Measurements from ENCODE around the gene CELF4.

The CELF4 gene

DNA sequence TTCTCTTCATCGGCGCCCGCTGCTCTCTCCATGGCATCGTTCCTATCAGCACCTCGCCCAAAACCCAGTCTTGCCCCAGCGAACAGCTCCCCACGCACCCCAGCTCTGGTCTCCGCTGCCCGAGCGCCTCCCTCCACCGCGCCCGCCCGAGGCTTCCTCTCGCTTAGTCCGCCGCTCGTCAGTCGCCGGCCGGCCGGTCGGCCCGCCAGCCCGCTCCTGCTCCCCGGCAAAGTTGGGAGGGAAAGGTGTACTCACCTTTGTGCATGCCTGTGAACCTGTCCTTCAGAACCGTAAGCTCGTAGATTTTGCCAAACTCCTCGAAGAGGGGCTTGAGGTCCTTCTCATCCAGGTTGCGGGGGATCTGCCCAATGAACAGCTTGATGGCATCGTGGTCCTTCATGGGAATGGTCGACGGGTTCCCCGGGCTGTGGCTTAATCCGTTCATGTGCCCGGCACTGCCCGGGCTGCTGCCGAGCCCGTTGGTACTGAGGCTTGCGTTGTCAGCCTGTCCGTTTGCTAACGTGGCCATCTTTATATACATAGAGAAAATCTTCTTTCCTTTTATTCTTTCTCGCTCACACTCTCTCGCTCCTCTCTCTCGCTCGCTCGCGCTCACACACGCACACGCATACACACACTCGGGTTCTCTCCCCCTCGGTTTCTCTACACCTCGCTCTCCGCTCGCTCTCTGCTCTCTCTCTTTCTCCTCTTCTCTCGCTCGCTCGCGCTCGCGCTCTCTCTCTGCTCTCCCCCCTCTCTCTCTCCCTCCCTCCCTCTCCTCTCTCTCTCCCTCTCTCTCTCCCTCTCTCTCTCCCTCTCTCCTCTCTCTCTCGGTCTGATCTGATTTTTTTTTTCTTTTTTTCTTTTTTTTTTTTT, at the start of gene CELF4:
CELF4 (minus strand) TSS at position 698 of the 876 bp plus-strand sequence.
- DNase-seq (ENCODE audit: low read depth in 2 of 2) = no peak

DNA sequence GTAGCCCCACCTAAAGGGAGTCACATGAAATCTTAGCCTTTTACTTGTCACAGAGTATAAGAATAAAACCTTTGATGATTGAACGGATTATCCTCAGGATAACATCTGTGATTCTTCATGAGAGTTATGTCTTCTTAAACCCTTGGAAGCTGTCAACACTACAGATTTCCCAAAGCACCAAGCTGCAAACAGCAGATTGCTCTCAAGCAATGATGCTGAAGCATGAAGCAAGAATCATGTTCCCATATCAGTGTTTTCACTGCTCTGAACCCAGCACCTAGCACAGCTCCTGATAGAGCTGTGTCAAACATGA, 47.6 kb upstream of the CELF4 start:
- DNase-seq (ENCODE audit: low read depth in 2 of 2) = no peak

DNA sequence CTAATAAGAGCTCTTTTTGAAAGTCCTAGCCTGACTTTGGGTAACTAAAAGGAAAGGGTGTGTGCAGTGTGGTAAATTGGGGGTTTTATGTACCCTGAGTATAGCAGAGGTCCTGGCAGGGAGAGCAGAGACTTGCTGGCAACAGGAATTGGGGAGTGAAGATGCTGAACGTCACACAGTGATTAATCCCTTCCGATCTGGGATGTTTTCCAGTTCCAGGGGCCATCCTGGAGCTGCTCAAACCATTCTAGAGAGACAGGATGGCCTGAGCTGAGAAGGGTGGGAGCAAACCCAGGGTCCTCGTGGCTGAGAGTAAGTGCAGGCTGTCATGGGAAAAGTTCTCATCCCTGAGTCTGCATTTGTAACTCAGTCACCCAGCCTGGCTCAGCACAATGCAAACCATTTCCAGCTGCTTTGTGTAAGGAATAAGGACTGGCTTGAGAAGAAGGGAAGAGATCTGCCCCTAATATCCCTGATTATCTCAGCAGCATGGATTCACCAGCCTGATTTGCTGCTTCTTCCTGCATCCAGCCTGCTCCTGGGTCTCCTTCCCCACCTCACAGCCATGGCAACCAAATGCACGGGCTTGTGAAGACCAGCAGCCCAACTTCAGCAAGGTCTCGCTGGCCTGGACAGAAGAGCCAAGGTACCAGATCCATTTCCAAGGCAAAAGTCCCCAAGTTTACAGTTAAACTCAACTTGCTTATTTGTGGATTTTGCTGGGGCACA, 47.1 kb upstream of the CELF4 start:
- DNase-seq (ENCODE audit: low read depth in 2 of 2) = no peak

DNA sequence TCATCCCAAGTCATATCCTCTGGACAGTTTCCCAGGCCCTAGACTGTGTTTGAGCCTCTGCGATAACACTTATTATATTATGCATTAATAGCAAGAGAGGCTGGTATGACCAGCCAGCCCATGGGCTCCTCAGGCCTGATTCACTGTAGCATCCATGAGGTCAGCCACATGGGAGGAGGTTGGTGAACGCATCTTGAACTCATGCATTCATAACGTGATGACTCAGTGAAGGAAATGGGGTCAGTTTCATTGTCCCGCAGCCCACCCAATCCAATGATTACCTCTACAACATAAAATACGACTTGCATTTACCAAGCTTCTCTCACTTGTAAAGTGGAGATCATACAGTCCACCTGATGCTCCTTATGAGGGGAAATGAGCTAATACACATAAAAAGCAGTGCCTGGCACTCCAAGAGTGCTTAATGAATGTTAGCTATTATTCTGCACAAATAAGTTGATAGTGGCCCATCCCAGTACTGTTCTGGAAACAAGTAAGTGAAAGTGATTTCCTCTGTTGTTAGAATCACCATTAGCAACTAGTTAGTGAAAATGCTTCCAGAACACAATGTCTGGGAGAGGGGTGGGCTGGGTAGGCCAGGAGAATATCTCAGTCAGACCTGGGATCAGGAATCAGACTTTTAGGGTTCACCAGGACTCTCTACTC, 46.1 kb upstream of the CELF4 start:
- DNase-seq (ENCODE audit: low read depth in 2 of 2) = no peak

DNA sequence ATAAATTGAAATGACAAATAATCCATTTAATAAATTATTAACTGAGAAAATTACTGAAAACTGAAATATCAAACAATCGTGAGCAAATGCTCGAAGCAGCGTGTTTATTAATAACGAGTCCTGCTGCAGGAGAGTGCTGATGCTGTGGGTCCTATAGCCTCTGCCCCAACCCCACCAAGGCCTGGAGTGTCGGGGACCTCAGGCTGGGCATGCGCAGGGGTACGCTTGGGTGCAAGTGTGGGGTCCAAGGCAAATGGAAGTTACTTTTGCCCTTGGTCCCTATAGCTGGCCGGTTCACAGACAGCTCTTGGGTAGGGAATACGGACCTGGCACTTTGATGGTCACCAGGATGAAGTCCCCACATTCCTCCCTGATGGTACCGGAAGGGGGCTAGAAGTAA, 43.3 kb upstream of the CELF4 start:
- no peak for DNase-seq (ENCODE audit: low read depth in 2 of 2)

DNA sequence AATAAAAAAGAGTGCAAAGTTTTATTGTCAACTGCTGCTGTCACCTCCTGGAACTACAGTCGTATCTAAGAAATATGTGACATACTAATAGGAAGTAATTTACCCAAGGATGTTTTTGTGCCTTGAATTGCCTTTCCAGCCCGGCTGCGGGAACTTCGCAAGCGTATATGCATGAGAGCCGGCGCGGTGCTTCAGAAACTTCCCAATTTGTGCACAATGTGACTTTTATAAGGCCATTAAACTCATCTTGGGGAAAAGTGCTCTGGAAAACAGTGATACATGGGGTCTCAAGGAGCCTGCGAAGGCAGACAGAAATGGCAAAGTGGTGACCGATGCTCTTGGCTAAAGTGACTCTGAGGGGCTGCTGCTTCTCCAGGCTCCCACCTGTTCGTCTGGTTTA, 41.7 kb upstream of the CELF4 start:
- no peak for DNase-seq (ENCODE audit: low read depth in 2 of 2)

DNA sequence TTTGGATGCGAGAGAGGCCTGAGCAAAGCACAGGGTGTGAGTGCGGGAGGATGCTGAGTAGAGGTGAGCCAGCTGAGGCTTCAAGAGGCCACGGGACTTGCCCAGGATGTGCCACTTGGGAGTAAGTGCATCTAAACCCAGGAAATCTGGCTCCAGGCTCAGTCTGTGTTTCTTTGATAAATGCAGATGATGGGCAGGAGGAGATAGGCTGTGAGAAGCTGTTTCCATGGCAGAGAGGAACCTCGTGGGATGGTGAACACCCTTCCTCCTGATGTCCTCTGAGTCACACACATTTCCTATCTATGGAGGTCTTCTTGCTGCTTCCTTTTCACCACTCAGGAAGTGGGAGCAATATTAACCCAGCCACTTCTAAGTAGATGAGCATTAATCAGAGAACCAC, 38.4 kb upstream of the CELF4 start:
- DNase-seq (ENCODE audit: low read depth in 2 of 2) = no peak

DNA sequence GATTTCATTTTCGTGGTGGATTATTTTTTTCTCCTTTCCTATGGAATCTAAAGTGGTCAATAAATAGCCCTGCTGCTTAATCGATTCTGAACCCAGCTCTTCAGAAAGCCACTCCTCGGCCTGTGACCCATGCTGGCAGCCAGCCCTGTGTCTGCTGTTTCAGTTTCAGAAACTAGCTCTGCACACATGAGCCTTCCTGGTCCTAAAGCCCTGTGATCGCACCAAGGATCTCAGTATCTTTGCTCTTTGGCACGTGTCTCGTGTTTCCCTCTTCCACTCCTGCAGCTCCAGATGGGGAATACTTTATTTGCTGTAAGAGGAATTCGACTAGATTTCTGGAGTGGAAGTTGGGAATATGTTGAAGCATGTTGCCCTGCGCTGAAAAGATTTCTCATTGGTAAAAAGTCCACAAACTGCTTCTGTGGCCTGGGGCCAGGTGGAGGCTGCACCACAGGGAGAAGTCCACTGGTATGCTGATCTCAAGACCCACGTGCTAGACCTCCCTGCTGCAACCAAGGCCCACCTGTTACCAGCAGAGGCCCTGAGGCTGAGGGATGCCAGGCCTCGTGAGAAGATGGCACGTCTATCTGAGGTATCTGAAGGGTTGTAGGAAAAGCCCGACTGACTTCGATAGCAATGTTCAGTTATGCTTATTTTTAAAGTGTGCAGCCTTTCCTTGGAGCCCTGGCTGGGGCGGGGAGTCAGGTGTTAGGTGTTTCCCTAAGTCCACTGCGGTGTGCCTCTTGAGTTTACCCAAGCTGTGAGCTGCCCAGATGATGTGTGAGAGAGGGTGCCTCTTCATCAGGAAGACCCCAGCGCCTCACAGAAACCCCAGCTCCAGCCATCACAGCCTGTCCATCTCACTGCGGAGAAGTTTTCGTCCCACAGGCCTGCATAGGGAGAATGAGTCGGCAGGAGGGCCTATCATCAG, 33.6 kb upstream of the CELF4 start:
- DNase-seq (ENCODE audit: low read depth in 2 of 2) = no peak

DNA sequence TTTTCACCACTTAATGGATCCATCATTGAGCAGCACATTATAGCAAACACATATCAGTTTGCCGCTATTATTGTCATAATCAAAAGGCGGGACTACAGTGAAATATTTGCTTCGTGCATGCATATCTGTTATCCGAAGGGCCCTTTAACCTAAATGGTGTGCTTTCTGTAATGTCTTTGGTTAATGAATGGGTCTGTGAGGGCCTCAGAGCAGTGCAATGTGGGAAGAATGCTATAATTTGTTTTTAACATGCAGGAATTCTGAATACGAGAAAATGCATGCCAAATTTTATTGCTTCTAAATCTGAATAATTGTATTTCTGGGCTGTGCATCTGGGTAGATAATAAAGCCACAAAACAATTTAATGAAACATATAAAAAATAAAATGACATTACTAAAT, 32.8 kb upstream of the CELF4 start:
- DNase-seq (ENCODE audit: low read depth in 2 of 2) = no peak

DNA sequence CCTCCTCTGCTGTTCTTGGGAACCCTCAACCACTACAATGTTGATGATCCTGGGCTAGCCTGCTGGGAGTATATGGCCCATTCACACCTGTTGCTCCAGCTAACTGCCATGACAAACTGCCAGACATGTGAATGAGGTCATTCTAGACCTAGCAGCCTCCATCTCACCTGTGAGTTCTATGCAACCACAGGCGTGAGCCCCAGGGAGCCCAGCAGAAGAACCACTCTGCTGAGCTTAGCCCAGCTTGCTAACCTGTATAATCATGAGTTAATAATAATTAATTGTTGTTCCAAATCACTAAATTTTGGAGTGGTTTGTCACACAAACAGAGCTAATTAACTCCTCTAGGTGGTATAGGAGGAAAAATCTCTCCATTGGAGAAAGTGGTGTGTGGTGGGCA, 24.7 kb upstream of the CELF4 start:
- no peak for DNase-seq (ENCODE audit: low read depth in 2 of 2)

DNA sequence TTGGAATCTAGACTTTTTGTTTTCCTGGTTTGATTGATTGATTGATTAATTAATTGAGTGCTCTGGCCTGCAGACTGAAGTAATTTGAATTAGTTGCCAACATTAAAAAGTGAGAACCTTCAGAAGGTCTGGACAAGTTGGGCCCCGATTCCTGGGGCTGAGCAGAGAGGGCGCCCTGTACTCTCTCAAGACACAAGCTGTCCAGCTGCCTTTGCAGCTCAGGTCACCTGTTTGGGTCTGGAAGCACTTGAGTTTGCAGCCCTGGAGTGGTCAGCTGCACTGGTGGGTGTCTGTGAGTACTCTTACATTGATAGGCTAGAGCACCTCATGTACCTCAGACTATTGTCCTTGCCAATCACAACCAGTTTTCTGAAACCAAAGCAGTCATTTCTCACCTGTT, 22.7 kb upstream of the CELF4 start:
- no peak for DNase-seq (ENCODE audit: low read depth in 2 of 2)

DNA sequence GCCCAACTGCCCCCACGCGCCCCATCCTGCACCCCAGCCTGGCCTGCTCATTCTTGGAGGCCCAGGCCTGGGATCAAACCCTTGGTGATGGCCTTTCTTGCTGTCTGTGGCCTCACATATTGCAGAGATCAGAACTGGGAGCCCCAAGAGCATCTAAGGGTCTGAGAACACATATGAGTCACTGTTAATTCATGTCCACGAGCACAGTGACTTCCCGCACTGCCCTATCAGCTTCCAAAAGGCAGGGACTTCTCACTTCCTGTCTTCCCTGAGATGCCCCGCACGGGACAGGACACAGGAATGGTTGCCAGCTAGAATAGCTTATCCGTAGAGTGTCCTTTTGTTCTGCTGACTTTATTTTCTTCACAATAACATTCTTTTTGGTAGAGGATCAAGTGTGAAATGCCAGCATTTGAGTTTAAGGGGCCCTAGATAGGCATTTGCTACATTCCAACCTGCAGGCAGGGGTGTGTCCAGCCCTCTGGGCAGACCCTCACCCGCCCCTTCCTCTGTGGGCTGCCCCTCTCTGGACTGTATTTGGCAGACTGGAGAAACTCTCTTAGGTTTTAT, 21.1 kb upstream of the CELF4 start:
- DNase-seq (ENCODE audit: low read depth in 2 of 2) = no peak

DNA sequence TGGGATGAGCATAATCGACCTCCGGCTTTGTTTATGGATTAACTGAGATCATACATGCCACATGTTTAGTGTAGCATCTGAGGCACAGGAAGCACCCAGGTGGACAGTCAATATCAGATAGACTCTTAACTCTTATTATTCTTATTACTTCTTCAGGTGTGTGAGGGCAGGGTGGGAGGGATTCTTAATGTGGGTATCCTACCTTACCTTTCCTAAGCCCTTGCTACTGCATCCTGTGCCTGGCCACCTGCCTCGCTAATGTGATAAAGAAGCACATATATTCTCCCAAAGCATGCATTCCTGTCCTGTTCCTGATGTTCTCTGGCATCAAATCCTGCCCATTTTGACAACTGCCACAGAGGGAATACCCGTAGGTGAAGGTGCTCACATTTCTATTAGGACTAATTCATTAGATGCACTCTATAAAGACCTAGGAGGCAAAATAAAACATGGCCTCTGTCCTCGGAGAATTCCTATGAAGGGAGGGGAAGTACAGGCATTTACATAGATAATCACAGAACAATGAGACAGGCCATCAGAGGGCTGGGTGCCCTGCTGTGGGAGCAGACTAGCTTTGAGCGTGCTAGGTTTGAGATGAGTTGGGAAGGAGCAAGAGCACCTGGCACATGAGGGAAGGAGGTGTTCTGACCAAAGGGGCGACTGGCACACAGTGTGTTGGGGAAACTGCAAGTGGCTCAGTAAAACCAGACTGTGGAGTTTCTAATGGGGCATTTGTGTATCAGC, 19.5 kb upstream of the CELF4 start:
- DNase-seq (ENCODE audit: low read depth in 2 of 2) = no peak

DNA sequence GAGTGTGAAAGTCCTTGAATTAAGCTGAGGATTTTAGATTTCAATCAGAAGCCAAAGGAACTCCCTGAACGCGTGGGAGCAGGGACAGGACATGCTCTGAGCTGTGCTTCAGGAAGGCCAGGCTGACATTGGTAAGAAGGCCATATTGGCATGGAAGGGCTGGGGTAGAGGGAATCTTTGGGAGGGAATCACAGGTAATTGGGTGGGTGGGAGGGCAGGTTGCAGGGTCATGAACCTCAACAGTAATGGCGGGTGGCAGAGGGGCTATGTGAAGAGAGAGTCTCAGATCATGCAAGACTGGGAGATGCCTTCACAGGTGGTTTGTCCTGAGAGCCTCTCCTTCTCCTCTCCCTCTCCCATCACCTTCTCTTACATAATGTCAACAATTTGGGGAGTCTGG, 18.6 kb upstream of the CELF4 start:
- DNase-seq (ENCODE audit: low read depth in 2 of 2) = no peak

DNA sequence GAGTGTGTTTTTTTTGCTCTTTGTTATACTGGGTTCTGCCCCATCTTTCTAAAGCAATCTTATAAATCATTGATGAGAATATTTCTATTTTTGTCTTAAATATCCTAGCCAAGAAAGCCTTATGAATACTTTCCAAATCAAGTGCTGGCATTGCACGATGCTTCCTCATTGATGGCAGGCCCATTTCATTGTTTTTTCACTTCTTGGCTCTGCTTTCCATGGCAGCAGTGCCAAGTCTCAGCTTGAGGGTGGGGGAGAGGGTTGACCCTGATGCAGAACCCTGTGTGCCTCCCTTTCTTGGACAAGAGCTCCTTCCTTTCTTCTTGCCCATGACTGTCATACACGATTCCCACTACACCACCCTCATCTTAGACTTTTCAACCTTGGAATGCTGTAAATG, 16.7 kb upstream of the CELF4 start:
- no peak for DNase-seq (ENCODE audit: low read depth in 2 of 2)

DNA sequence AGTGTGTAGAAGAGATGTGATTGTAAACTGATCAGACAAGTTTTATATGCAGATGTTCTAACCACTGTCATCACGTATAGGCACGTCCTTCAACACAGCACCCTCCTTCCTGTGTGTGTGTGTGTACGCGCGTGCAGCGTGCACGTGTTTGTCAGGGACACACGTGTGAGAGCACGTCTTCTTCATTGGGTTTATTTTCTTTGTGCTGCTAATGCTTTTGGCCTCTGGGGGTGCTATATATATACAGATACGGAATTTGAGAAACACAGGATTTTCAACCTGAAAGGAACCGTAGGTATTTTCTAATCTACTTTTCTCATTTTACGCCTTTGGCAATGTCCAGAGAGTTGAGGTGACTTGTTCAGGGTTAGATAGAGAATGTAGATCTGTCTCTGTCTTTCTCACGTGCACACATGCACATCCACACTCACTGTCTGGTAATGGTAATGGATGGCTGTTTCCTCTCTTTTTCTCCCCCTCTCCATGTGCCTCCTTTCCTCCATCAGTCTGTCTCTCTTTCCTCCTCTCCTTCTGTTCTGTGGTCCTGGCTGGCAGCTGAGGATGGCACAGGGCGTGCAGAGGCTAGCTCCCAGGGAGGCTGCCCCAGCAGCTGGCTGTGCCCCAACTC, 13.4 kb upstream of the CELF4 start:
- DNase-seq (ENCODE audit: low read depth in 2 of 2) = no peak

DNA sequence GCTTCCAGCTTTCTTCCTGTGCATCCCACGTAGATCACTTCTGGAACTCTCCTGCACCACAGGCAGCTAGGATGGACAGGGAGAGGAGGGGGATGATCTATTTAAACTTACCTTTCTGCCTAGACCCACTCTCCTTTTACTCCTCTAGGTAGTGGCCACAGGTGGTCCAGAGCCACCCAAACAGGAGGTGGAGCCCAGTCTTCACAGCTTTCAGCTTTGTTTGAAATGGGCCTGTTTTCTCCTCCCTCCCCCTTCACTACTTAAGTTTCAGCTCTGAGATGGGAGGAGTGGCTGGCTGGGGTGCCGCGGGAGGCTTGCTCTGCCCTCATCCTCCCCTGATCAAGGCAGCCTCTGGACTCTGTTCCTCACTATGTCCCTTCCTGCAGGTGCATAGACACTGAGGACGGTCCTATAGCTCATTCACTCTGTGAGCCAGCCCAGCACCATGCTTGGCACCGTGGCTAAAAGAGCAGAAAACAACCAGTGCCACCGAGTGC, 12.6 kb upstream of the CELF4 start:
- no peak for DNase-seq (ENCODE audit: low read depth in 2 of 2)

DNA sequence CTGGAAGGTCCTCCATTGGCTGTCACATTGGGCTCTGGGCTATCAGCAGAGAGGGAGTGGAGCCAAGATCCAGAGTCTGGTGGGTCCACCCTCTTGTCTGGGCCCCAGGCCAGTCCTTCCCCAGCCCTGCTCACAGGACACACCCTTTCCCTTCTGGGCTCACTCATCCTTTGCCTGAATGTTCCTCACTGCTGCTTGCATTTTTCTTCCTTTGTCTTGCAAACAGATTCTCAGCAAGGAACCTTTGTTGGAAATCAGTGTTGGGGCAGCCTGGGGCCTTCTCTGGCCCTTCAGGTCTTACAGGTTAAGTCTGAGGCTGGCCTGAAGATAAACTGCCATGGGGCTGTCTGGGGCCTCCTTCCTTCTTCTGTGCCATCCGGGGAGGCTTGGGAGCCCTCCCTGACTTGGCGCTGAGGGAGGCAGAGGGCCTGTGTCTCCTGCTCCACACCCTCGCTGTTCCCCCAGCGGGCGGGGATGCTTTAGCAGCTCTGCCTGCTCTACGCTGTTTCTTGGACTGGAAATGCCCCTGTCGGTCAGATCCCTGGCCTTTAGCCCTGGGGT, 11.5 kb upstream of the CELF4 start:
- no peak for DNase-seq (ENCODE audit: low read depth in 2 of 2)

DNA sequence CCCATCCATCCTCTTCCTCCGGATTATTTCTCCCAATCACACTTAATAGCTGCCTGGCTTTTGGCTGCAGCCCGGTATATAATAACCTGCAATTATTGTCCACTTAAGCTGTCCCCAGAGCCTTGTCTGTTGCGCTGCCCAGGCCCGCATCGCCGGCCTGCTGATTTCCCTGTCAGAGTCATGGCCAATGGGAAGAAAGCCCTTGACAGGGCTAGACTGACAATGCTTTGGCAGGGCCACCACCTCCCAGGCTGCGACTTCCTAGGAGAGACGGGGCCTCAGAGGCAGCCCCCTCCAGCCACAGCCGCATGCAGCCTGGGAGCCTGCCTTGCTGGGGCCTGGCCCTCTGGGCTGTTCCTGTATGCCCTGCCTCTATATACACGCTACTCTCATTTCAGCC, 10.0 kb upstream of the CELF4 start:
- no peak for DNase-seq (ENCODE audit: low read depth in 2 of 2)

DNA sequence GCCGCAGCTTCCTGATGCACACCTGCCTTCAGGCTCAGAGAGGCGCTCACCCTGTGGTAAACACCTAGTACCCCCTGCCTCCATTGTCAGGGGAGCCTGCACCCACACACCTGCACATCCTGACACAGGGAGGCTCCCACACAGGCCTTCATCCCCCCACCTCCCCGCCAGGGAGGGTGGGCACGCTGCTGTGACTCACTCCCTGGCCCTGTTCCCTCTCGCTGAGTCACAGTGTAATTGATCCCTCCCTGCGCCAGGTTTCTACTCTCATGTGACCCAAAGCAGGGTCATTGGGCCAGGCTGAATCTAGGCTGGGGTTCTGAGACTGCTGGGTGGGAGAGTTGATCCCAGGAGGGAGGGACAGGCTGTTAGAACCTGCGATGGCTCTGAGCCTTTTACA, 8.5 kb upstream of the CELF4 start:
- no peak for DNase-seq (ENCODE audit: low read depth in 2 of 2)
